HT1080 (cell line): ENCODE results near the gene MSS51. TPM values are rescaled to one million over a fixed set of nuclear protein-coding genes. Genes with fewer than 3 reads are reported as not detected.
"Not testable (repeated sequence)": the region's sequence is repeated elsewhere in the genome, so short reads cannot be mapped to it uniquely, and the experiment has no call there.

Source experiments
- DNase-seq: peaks from one replicate; pipeline ENCODE4 v3.0.0-alpha.2; 2015; ENCODE audit warnings: low read depth
- total RNA-seq: library from RNA; depleted of rRNA; stranded (reverse); fragments of >200 nt; shearing (Covaris generic); gene quantifications from 2 replicates; pipeline ENCODE4 v1.2.3, GENCODE V29; 2014

MSS51 gene
- total RNA-seq, 1 experiment from 2014 or later = 0.13 TPM

DNA sequence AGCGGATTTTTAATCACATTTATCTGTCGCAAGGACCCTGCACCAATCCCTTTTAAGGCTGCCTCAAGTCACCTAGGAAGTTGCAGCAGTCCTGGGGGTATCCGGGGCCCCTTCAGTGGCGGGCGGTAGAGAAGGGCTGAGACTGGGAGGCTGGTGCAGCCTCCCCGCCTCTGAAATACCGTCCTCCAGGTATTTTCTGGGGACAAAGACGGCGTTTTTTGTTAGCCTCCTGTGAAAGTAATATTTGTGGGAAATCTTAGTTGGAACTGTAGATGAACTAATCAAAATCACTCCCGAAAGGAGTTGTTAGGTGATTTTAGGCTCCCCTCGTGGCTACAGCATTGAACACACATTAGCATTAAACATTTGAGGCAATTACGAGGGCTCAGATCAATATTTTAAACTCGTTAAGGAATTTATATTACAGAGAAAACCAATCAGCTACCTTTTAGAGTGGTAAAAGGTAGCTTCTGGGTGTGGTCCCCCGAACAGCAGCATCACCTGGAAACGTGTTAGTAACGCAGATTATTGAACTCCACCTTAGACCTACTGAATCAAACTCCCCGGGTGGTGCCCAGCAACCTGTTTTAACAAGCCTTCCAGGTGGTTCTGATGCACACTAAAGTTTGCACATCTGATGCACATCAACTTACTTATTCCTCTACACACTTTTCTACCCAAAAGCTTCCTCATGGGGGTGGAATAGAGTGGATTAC lies 19.0 kb downstream of the MSS51 start:
- no peak for DNase-seq

GRCh38 chr10:73413528-73414229 lies 19.7 kb downstream of the MSS51 start, which contains the start of gene ANXA7:
TSS of gene ANXA7 (minus strand) at chr10:73414058. CDS start at chr10:73400856, 13,202 bp downstream.
- DNase-seq = peak; percentile 84

GRCh38 chr10:73413108-73413527 lies 20.2 kb downstream of the MSS51 start:
- DNase-seq = peak; percentile 63

DNA sequence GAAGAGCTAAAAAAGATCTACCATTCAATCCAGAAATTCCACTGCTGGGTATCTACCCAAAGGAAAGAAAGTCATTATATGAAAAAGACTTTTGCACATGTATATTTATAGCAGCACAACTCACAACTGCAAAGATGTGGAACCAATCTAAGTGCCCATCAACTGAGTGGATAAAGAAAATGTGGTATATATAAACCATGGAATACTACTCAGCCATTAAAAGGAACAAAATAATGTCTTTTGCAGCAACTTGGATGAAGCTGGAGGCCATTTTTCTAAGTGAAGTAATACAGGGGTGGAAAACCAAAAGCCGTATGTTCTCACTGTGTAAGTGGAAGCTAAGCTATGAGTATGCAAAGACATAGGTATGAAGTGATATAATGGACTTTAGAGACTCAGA lies 22.5 kb downstream of the MSS51 start:
- DNase-seq = no peak

GRCh38 chr10:73408978-73409521 lies 24.3 kb downstream of the MSS51 start:
- no peak for DNase-seq

- peak; percentile 62 for DNase-seq
Measured at GRCh38 chr10:73408061-73408460, 25.3 kb downstream of the MSS51 start.

- no peak for DNase-seq
Measured at GRCh38 chr10:73407495-73407894, 25.9 kb downstream of the MSS51 start.

DNA sequence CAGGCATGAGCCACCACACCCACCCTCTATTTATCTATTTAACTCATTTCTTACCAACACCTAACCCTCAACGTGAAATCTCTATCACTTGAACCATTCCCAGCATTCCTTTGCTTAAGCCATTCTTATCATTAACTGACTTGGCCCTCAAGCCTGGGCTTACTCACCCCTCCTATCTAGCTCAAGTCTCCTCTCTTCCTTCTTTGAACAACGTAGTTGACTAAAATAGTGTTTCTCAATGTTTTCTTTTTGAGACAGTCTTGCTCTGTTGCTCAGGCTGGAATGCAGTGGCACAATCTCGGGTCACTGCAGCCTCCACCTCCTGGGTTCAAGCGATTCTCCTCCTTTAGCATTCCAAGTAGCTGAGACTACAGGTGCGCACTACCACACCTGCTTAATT lies 26.5 kb downstream of the MSS51 start:
- no peak for DNase-seq

DNA sequence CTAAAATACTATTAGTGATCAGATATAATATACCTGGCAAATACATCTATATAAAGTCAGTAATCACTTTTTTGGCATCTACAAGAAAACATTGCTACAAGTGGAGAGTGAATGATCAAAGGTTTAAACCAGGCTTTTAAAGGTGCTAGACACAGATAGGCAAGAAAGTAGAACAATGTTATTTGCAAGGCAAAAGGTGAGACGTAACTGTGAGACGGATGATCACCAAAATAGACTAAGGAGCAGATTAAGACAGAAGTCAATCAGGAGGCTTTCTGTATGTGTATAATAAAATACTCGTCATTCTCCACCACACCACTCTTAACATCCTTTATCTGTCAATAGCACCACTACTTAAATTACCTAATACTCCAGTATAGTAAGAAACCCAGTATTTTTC lies 27.8 kb downstream of the MSS51 start:
- DNase-seq = no peak

DNA sequence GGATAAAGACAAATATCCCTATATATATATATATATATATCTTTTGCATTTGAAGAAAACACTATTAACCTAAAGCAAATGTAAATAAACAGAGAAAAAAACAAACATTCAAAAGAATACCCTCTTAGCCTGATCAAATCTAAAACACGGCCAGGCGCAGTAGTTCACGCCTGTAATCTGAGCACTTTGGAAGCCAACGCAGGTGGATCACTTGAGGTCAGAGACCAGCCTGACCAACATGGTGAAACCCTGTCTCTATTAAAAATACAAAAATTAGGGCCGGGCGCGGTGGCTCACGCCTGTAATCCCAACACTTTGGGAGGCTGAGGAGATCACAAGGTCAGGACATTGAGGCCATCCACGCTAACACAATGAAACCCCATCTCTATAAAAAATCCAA lies 28.7 kb downstream of the MSS51 start:
- no peak for DNase-seq

DNA sequence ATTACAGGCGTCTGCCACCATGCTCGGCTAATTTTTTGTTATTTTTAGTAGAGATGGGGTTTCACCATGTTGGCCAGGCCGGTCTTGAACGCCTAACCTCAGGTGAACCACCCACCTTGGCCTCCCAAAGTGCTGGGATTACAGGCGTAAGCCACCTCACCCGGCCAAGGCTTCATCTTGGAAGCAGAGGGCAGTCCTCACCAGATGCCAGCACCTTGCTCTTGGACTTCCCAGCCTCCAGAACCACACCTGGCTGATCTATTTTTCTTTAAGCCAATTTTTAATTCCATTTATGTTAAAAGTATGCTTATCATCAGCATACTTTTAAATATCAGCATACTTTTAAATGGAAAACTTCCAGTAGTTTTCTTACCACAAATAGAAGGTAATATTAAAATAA lies 31.7 kb downstream of the MSS51 start:
- DNase-seq = no peak

GRCh38 chr10:73399063-73399462 lies 34.3 kb downstream of the MSS51 start:
- DNase-seq = no peak

GRCh38 chr10:73398024-73398423 lies 35.3 kb downstream of the MSS51 start:
- DNase-seq = no peak

- DNase-seq = not testable (repeated sequence)
Measured at GRCh38 chr10:73394325-73394724, 39.0 kb downstream of the MSS51 start.

DNA sequence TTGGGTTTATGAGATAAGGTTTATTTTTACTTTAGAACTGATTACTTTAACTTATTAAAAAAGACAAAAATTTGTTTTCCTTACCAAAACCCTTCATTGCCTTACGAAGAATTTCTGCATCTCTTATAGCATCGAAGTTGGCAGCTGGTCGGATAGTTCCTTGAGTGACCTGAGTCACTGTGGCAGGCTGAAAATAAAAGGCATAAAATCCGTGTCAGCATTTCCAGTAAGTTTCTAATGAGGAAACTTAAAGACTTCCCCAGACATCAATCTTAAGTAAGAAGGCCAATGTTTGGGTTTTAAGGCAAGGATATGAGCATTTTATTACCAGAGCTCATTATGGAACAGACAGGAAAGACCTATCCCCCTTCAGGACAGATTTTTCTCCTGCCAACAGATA lies 45.1 kb downstream of the MSS51 start:
- no peak for DNase-seq

- DNase-seq = no peak
Measured at GRCh38 chr10:73386583-73386982, 46.8 kb downstream of the MSS51 start.

GRCh38 chr10:73379064-73379748 lies 54.2 kb downstream of the MSS51 start:
- DNase-seq = no peak

DNA sequence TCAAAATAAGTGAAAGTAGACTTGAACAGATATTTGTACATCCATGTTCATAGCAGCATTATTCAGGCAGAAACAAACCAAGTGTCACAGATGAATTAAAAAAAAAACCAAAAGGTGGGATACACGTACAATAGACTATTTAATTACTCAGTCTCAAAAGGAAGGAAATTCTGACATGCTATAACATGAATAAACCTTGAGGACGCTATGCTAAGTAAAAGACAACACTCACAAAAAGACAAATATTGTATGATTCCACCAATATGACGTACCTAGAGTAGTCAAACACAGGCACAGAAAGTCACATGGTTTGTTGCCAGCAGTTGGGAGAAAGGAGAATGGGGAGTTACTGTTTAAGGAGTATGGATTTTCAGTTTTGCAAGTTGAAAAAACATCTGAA lies 56.7 kb downstream of the MSS51 start:
- DNase-seq = no peak
